CMK (cell line): ENCODE measurements around the gene ABHD6.
"Not testable (repeated sequence)": the region's sequence is repeated elsewhere in the genome, so short reads cannot be mapped to it uniquely, and the experiment has no call there.

Source experiments
- DNase-seq: peaks from one replicate; pipeline ENCODE4 v3.0.0-alpha.2; 2010; ENCODE audit warnings: low read depth

Gene ABHD6

GRCh38 chr3:58237238-58237940 lies at the start of gene ABHD6:
Gene ABHD6, plus strand, starts transcription at chr3:58237792. Its CDS starts 18,795 bp downstream, at chr3:58256587.
- no peak for DNase-seq

- no peak for DNase-seq
These were observed 49.4 kb upstream of the ABHD6 start for GRCh38 chr3:58188173-58188564.

GRCh38 chr3:58188921-58189451 lies 48.6 kb upstream of the ABHD6 start:
- DNase-seq: no peak

GRCh38 chr3:58189691-58190090 lies 47.9 kb upstream of the ABHD6 start:
- DNase-seq: no peak

- DNase-seq: no peak
These were observed 47.3 kb upstream of the ABHD6 start for GRCh38 chr3:58190291-58190690.

- no peak for DNase-seq
These were observed 46.7 kb upstream of the ABHD6 start for GRCh38 chr3:58190882-58191281.

GRCh38 chr3:58191361-58191991 lies 46.1 kb upstream of the ABHD6 start:
- no peak for DNase-seq

- no peak for DNase-seq
These were observed 45.5 kb upstream of the ABHD6 start for GRCh38 chr3:58192069-58192468.

- DNase-seq: no peak
These were observed 43.7 kb upstream of the ABHD6 start for GRCh38 chr3:58193682-58194407.

- no peak for DNase-seq
These were observed 40.0 kb upstream of the ABHD6 start for GRCh38 chr3:58197588-58197987.

GRCh38 chr3:58198362-58198761 lies 39.2 kb upstream of the ABHD6 start:
- DNase-seq: no peak

- no peak for DNase-seq
These were observed 38.8 kb upstream of the ABHD6 start for GRCh38 chr3:58198804-58199203.

GRCh38 chr3:58200121-58200709 lies 37.4 kb upstream of the ABHD6 start:
- DNase-seq: no peak

GRCh38 chr3:58200846-58201355 lies 36.7 kb upstream of the ABHD6 start:
- DNase-seq: no peak

- DNase-seq: not testable (repeated sequence)
These were observed 36.1 kb upstream of the ABHD6 start for GRCh38 chr3:58201451-58201850.

- DNase-seq: no peak
These were observed 34.7 kb upstream of the ABHD6 start for GRCh38 chr3:58202917-58203360.

- DNase-seq: no peak
These were observed 34.1 kb upstream of the ABHD6 start for GRCh38 chr3:58203541-58203940.

GRCh38 chr3:58204720-58205119 lies 32.9 kb upstream of the ABHD6 start:
- DNase-seq: no peak

GRCh38 chr3:58205981-58206380 lies 31.6 kb upstream of the ABHD6 start:
- no peak for DNase-seq

GRCh38 chr3:58206406-58207011 lies 31.1 kb upstream of the ABHD6 start:
- no peak for DNase-seq

GRCh38 chr3:58207954-58208353 lies 29.6 kb upstream of the ABHD6 start:
- no peak for DNase-seq

GRCh38 chr3:58209933-58210332 lies 27.7 kb upstream of the ABHD6 start:
- DNase-seq: no peak
